HFF-Myc (cell line): Measurements from ENCODE around the gene TRAF2.

ENCODE experiments used
- DNase-seq: peaks from one replicate; pipeline ENCODE4 v3.0.0-alpha.2; 2011; ENCODE audit warnings: low read depth; ENCODE audit errors: extremely low read depth
- H3K4me3 ChIP-seq: replicated peaks from 2 replicates; pipeline ENCODE4 v1.5.1; 2011; ENCODE audit warnings: low read depth, mild to moderate bottlenecking, control low read depth, low read length
- TF ChIP-seq, protein P1 (sequence below): IDR thresholded peaks from 2 replicates; pipeline ENCODE4 v1.5.1; 2012; ENCODE audit warnings: mild to moderate bottlenecking, low read depth, low read length, control low read depth; ENCODE audit errors: missing control alignments

The TRAF2 gene

GRCh38 chr9:136945333-136946227 is 59.3 kb downstream of the TRAF2 start:
- no peak for DNase-seq
- no peak overlapping the region for H3K4me3 ChIP-seq
- TF ChIP-seq, protein P1, sequence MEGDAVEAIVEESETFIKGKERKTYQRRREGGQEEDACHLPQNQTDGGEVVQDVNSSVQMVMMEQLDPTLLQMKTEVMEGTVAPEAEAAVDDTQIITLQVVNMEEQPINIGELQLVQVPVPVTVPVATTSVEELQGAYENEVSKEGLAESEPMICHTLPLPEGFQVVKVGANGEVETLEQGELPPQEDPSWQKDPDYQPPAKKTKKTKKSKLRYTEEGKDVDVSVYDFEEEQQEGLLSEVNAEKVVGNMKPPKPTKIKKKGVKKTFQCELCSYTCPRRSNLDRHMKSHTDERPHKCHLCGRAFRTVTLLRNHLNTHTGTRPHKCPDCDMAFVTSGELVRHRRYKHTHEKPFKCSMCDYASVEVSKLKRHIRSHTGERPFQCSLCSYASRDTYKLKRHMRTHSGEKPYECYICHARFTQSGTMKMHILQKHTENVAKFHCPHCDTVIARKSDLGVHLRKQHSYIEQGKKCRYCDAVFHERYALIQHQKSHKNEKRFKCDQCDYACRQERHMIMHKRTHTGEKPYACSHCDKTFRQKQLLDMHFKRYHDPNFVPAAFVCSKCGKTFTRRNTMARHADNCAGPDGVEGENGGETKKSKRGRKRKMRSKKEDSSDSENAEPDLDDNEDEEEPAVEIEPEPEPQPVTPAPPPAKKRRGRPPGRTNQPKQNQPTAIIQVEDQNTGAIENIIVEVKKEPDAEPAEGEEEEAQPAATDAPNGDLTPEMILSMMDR: no peak

DNA sequence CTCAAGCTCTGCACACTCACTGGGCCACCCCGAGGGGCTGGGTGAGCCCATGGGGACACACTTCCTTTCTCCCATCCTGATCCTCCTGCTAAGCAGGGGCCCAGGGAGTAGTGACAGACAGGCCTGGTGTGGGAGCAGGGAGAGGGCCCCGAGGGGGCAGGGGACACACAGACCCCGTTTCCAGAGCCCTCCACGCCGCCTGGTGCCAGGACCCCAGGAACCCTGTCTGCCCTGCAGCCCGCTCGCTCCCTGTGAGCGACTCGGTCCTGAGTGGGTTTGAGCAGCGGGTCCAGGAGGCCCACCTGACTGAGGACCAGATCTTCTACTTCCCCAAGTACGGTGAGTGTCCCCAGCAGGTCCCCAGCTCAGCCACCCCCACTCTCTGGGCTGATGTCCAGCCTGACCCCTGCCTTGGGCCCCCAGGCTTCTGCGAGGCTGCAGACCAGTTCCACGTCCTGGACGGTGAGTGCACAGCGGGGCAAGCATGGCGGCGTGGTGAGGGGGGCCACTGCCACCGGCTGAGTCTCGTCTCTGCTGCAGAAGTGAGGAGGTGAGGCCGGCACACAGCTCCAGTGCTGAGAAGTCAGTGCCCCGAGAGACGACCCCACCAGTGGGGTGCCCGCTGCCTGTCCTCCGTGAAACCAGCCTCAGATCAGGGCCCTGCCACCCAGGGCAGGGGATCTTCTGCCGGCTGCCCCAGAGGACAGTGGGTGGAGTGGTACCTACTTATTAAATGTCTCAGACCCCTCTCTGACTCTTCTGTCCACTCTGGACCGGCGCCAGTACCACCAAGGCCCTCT is 60.1 kb downstream of the TRAF2 start:
- no peak overlapping the region for H3K4me3 ChIP-seq
- TF ChIP-seq, protein P1: no peak
- DNase-seq: no peak

- TF ChIP-seq, protein P1: no peak
- no peak for DNase-seq
- no peak overlapping the region for H3K4me3 ChIP-seq
These were observed 60.9 kb downstream of the TRAF2 start for GRCh38 chr9:136947028-136947891.

DNA sequence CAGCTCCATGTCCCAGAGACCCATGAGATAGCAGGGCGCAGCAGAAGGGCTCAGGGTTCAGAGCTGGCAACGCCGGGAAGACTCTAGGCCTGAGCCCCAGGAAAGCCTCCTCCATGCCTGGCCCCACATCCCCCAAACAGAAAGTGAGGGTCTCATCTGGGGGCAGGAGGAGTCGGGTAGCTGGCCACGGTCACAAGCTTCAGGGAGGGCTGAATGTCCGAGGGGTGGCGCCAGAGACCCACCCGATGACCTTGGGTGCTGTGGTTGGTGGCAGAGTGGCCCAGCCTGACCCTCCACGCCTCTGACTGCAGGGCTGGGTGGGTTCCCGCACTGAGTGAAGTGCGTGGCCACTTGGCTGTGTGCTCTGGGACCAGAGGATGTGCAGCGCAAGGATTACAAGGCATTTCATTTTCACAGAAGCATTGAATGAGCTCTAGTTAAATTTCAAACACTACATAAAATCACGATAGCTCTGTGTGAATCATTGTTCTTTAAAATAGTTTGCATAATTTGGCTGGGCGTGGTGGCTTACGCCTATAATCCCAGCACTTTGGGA is 61.7 kb downstream of the TRAF2 start:
- no peak for DNase-seq
- TF ChIP-seq, protein P1: peak; percentile 53
- H3K4me3 ChIP-seq: no peak overlapping the region

- H3K4me3 ChIP-seq: peak overlapping the region; percentile 48
- no peak for DNase-seq
- TF ChIP-seq, protein P1: no peak
These were observed 63.0 kb downstream of the TRAF2 start for GRCh38 chr9:136949239-136949816.
